Lower leg skin (tissue), 4 donors: Measurements from ENCODE around the gene CPLX4. TPM values are rescaled to one million over a fixed set of nuclear protein-coding genes. Genes with fewer than 3 reads are reported as not detected.

Experiments
- DNase-seq, 2 donors: peaks; one replicate each; pipeline ENCODE4 v3.0.0-alpha.2; 2019; ENCODE audit warnings: low spot score in 2 of 2
- H3K4me3 ChIP-seq: fragments of 200-600 bp; sonication (generic); 2 replicates; pipeline ENCODE4 v1.5.1; 2017; ENCODE audit warnings: mild to moderate bottlenecking, low read depth; ENCODE audit not compliant: poor library complexity, severe bottlenecking
- CTCF ChIP-seq, 3 donors: fragments of 450-650 bp; IDR thresholded peaks; one replicate each; pipeline ENCODE4 v1.5.1; 2016; ENCODE audit warnings: antibody characterized with exemption in 3 of 3, mild to moderate bottlenecking in 3 of 3, moderate library complexity in 2 of 3
- POLR2A ChIP-seq, 2 donors: fragments of 450-650 bp; IDR thresholded peaks; one replicate each; pipeline ENCODE4 v1.6.1; 2016 to 2017; ENCODE audit warnings: antibody characterized with exemption in 2 of 2, mild to moderate bottlenecking in 1 of 2, moderate library complexity in 1 of 2
- WGBS, 2 donors: methylation state at CpG; one replicate each; pipeline ENCODE4 v1.1.5; 2018; 5-methylcytosine and 5-hydroxymethylcytosine counted together
- intact Hi-C: fragments of 100-400 bp; cut with DNase I; formaldehyde crosslinking; loops from one replicate; pipeline ENCODE4 v1.15.0; 2023; ENCODE audit warnings: low total_unique reads
- total RNA-seq, 4 donors: library from RNA; depleted of rRNA; stranded (reverse); fragments of >200 nt; gene quantifications; one replicate each; pipeline ENCODE4 v1.1.0, GENCODE V29; 2016

The CPLX4 gene
- total RNA-seq, 4 donors from 2014 or later: not detected

- WGBS, 2 donors: 74 to 80% methylated on average over 2 of the region's 2 CpGs
- H3K4me3 ChIP-seq: no peak overlapping the region
- TF ChIP-seq POLR2A (IDR thresholded peaks at IDR 0.05): no peak
- TF ChIP-seq CTCF (IDR thresholded peaks at IDR 0.05): no peak
- intact Hi-C loops: no loop called here
- DNase-seq: no peak
These were observed 25.5 kb upstream of the CPLX4 start for GRCh38 chr18:59343926-59344325.

GRCh38 chr18:59340817-59341216, 22.4 kb upstream of the CPLX4 start:
- DNase-seq: no peak
- intact Hi-C loops: no loop called here
- no peak overlapping the region for H3K4me3 ChIP-seq
- TF ChIP-seq CTCF (IDR thresholded peaks at IDR 0.05) (no peak), POLR2A (IDR thresholded peaks at IDR 0.05) (no peak)

GRCh38 chr18:59340312-59340711, 21.9 kb upstream of the CPLX4 start:
- no peak for DNase-seq
- no peak overlapping the region for H3K4me3 ChIP-seq
- TF ChIP-seq CTCF (IDR thresholded peaks at IDR 0.05): no peak
- TF ChIP-seq POLR2A (IDR thresholded peaks at IDR 0.05): no peak
- 92 to 93% methylated on average over 2 of the region's 2 CpGs for WGBS, 2 donors
- intact Hi-C loops: no loop called here

- 88 to 89% methylated on average over 3 of the region's 3 CpGs for WGBS, 2 donors
- no peak for TF ChIP-seq POLR2A (IDR thresholded peaks at IDR 0.05)
- no peak for TF ChIP-seq CTCF (IDR thresholded peaks at IDR 0.05)
- intact Hi-C loops: no loop called here
- H3K4me3 ChIP-seq: no peak overlapping the region
- DNase-seq: no peak
These were observed 14.5 kb upstream of the CPLX4 start for GRCh38 chr18:59332986-59333385.

- no peak for DNase-seq
- WGBS, 2 donors: 97 to 99% methylated on average over 2 of the region's 2 CpGs
- H3K4me3 ChIP-seq: no peak overlapping the region
- intact Hi-C loops: no loop called here
- TF ChIP-seq CTCF (IDR thresholded peaks at IDR 0.05): no peak
- no peak for TF ChIP-seq POLR2A (IDR thresholded peaks at IDR 0.05)
These were observed 10.2 kb upstream of the CPLX4 start for GRCh38 chr18:59328683-59329082.

- intact Hi-C loops: no loop called here
- DNase-seq: no peak
- WGBS, 2 donors: 93 to 96% methylated on average over 1 of the region's 1 CpG
- no peak overlapping the region for H3K4me3 ChIP-seq
- TF ChIP-seq POLR2A (IDR thresholded peaks at IDR 0.05) (no peak), CTCF (IDR thresholded peaks at IDR 0.05) (no peak)
These were observed 7.5 kb upstream of the CPLX4 start for GRCh38 chr18:59325965-59326364.
